ENCODE data around the gene SFSWAP. TPM values are rescaled to one million over a fixed set of nuclear protein-coding genes. Genes with fewer than 3 reads are reported as not detected.

SFSWAP gene
- total RNA-seq, 4 donors from 2014 or later, result 45.9 to 66.2 (median 55.4) TPM

- 93% methylated on average over 30 of the region's 30 CpGs; no CpG with 5 or more reads in 1 of the 2 donors for WGBS, 2 donors (ENCODE audit: low coverage in 1 of 2)
- intact Hi-C loops (cut with DNase I; ENCODE audit: low total_unique reads) (no loop called here), in situ Hi-C loops (cut with MboI; ENCODE audit: low pct_ligation_motif_present in 1 of 4, low pct_unique_long_range_greater_than_20kb in 1 of 4, low sequenced_read_pairs in 3 of 4) (no loop called here)
- Histone ChIP-seq H3K4me3 (no peak overlapping the region), H3K4me1 (no peaks in the 10 kb centered on the region), H3K9me3 (no peaks in the 10 kb centered on the region), H3K27me3 (no peaks in the 10 kb centered on the region), H3K36me3 (peaks cover 0 to 53% (median 11%) of the 10 kb centered on the region in 4 donors), H3K27ac (no peak overlapping the region)
- TF ChIP-seq POLR2AphosphoS5 (IDR thresholded peaks at IDR 0.05) (no peak), CTCF (IDR thresholded peaks at IDR 0.05) (no peak), POLR2A (IDR thresholded peaks at IDR 0.05) (no peak), EP300 (IDR thresholded peaks at IDR 0.05; ENCODE audit: low read depth) (no peak)
- DNase-seq, result no peak
Measured at GRCh38 chr12:131734336-131735152, 23.7 kb downstream of the SFSWAP start.

DNA sequence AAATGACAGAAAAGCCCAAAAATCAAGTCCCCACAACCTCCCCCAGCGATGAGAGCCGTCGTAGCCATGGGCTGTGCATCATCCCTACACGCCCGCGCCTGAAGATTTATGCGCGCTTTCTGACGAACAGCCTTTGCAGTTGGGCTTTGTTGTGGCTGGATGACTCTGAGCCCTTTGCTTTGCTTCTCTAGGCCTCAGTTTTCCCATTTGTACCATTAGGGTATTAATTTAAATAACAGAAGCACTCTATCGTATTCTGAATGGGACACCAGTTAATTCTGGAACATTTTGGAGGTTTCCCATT is 24.2 kb downstream of the SFSWAP start:
- DNase-seq, result no peak
- peaks cover 0 to 49% (median 10%) of the 10 kb centered on the region in 4 donors for H3K36me3 ChIP-seq
- no peak overlapping the region for H3K27ac ChIP-seq
- no peak overlapping the region for H3K4me3 ChIP-seq
- no peaks in the 10 kb centered on the region for H3K4me1 ChIP-seq
- in situ Hi-C loops (cut with MboI; ENCODE audit: low pct_ligation_motif_present in 1 of 4, low pct_unique_long_range_greater_than_20kb in 1 of 4, low sequenced_read_pairs in 3 of 4) (no loop called here), intact Hi-C loops (cut with DNase I; ENCODE audit: low total_unique reads) (no loop called here)
- no peaks in the 10 kb centered on the region for H3K27me3 ChIP-seq
- 92% methylated on average over 10 of the region's 10 CpGs; no CpG with 5 or more reads in 1 of the 2 donors for WGBS, 2 donors (ENCODE audit: low coverage in 1 of 2)
- H3K9me3 ChIP-seq, result no peaks in the 10 kb centered on the region
- TF ChIP-seq POLR2A (IDR thresholded peaks at IDR 0.05), result no peak
- TF ChIP-seq EP300 (IDR thresholded peaks at IDR 0.05; ENCODE audit: low read depth), result no peak
- no peak for TF ChIP-seq POLR2AphosphoS5 (IDR thresholded peaks at IDR 0.05)
- no peak for TF ChIP-seq CTCF (IDR thresholded peaks at IDR 0.05)

DNA sequence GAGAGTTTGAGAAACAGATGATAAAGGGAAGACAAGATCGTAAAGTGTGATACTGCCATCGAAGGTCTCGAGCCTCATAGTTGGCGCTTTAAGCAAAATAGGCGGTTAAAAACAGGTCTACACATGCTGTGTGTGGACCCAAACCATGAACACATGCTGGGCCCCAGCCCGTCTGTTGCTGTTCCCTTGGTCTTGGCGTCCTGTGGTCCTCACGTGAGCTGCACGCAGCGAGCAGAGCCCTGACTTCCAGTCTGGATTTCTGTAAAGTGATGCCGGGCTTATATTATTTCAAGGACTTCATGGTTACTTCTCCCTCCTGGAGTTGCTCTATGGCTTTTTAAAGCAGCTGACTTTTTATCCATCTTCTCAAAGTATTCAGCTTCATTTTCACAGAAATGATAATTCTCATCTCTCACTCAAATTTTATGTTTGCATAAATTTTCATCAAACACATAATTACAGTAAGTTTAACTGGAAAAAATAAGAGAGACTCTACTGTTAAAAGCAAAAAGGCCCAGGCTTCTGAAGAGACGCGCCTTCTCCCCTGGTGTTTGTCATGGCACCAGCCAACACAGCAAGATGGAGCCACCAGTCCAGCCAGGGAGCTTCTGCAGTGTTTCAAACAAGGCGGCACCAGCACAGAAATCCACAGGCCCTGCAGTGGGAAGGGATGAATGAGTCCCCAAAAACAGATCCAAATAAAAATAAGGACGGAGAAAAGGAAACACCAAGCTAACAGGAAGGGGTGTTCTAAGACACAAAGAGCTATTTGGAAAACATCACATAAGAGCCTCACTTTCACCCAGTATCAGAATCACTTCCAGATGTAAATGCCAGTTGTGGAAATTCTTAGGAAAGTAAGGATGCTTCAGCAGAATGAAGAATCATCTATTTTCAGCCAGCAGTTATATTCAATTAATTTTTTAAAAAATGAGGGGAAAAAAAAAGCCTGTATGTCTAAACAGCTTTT is 24.9 kb downstream of the SFSWAP start:
- H3K4me1 ChIP-seq, result no peaks in the 10 kb centered on the region
- H3K36me3 ChIP-seq, result peaks cover 0 to 44% (median 11%) of the 10 kb centered on the region in 4 donors
- H3K27me3 ChIP-seq, result no peaks in the 10 kb centered on the region
- H3K4me3 ChIP-seq, result no peak overlapping the region
- intact Hi-C loops (cut with DNase I; ENCODE audit: low total_unique reads) (no loop called here), in situ Hi-C loops (cut with MboI; ENCODE audit: low pct_ligation_motif_present in 1 of 4, low pct_unique_long_range_greater_than_20kb in 1 of 4, low sequenced_read_pairs in 3 of 4) (no loop called here)
- no peaks in the 10 kb centered on the region for H3K9me3 ChIP-seq
- no peak for TF ChIP-seq EP300 (IDR thresholded peaks at IDR 0.05; ENCODE audit: low read depth)
- WGBS, 2 donors (ENCODE audit: low coverage in 1 of 2), result 92 to 93% methylated on average over 14 to 15 of the region's 15 CpGs
- no peak overlapping the region for H3K27ac ChIP-seq
- DNase-seq, result no peak

- intact Hi-C loops (cut with DNase I; ENCODE audit: low total_unique reads), result no loop called here
- 85 to 90% methylated on average over 14 to 23 of the region's 23 CpGs for WGBS, 2 donors (ENCODE audit: low coverage in 1 of 2)
- Histone ChIP-seq H3K36me3 (peaks cover 0 to 38% (median 12%) of the 10 kb centered on the region in 4 donors), H3K27me3 (no peaks in the 10 kb centered on the region), H3K27ac (no peak overlapping the region), H3K4me3 (no peak overlapping the region), H3K4me1 (no peaks in the 10 kb centered on the region), H3K9me3 (no peaks in the 10 kb centered on the region)
- TF ChIP-seq POLR2AphosphoS5 (IDR thresholded peaks at IDR 0.05), result no peak
- TF ChIP-seq CTCF (IDR thresholded peaks at IDR 0.05), result no peak
- TF ChIP-seq POLR2A (IDR thresholded peaks at IDR 0.05), result no peak
- no peak for TF ChIP-seq EP300 (IDR thresholded peaks at IDR 0.05; ENCODE audit: low read depth)
- no peak for DNase-seq
- in situ Hi-C loops (cut with MboI; ENCODE audit: low pct_ligation_motif_present in 1 of 4, low pct_unique_long_range_greater_than_20kb in 1 of 4, low sequenced_read_pairs in 3 of 4), result no loop called here
Measured at GRCh38 chr12:131736446-131737149, 25.7 kb downstream of the SFSWAP start.

Data from transverse colon (tissue), 4 donors.